ENCODE measurements around the gene STRBP.

DNA sequence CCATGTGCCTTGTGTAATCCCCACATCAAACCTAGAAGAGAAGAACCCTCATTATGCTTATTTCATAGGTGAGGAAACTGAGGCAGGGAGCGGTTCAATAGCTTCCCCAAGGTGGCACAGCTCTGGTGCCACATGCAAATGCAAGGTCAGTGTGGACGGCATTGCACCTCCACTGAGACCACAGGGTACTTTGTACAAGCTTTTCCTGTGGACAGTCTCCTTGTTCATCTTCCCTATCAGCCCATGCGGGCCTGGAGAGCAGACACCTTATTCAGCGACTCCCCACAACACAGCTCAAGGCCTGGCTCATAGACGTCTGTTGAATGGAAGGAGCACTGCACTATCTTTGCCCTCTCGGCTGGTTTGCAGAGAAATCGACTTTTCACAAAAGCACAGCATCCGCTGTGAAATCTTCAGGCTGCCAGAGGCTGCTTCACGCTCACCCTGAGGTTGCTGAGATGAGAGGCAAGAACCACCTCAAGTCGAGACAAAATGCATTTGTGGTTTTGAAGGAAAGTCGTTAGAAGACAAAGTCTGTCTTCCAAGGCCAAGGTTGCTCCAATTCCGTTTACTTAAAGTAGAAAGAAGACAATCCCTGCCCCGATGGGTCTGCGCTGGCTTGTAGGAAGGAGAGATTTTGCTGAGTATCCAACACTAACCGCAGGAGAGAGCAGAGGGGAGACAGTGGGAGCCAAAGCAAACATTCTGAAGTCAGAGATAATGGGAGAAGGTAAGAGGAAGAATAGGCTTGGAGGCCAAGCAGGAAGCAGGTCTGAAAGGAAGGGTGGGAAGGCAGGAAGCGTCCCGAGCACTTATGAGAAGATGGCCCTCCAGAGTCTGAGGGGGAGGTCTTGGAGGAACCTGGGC is 34.2 kb upstream of the STRBP start:
- TF ChIP-seq EZH2phosphoT487 (IDR thresholded peaks at IDR 0.05; ENCODE audit: insufficient read depth, low read depth): no peak
- no peak for TF ChIP-seq EZH2 (IDR thresholded peaks at IDR 0.05; ENCODE audit: insufficient read depth, poor library complexity, severe bottlenecking)
